HG03175 (cell line): ENCODE results near the gene CFAP73.
A peak's percentile ranks its signal among the peaks of the same experiment; 100 is the strongest.

Experiments
- ATAC-seq: cut with Tn5 transposase; IDR thresholded peaks from one replicate; pipeline ENCODE4 v1.9.1; 2021; ENCODE audit warnings: mild to moderate bottlenecking, moderate library complexity; ENCODE audit not compliant: unreplicated experiment

Gene CFAP73

GRCh38 chr12:113207613-113208040 lies 58.1 kb downstream of the CFAP73 start:
- no peak for ATAC-seq

- ATAC-seq, result peak; percentile 84
Measured at GRCh38 chr12:113208041-113208934, 58.8 kb downstream of the CFAP73 start.
